Measurements from ENCODE around the gene KLF16.
A peak's percentile ranks its signal among the peaks of the same experiment; 100 is the strongest.

Gene KLF16

GRCh38 chr19:1818549-1819195, 44.7 kb downstream of the KLF16 start:
- DNase-seq = no peak

- DNase-seq = no peak
These were observed 45.7 kb downstream of the KLF16 start for GRCh38 chr19:1817553-1818179.

- no peak for DNase-seq
These were observed 46.7 kb downstream of the KLF16 start for GRCh38 chr19:1816530-1817298.

GRCh38 chr19:1815605-1816529, 47.5 kb downstream of the KLF16 start:
- DNase-seq = no peak

GRCh38 chr19:1814833-1815604, 48.4 kb downstream of the KLF16 start:
- no peak for DNase-seq

GRCh38 chr19:1814391-1814790, 49.0 kb downstream of the KLF16 start:
- no peak for DNase-seq

- DNase-seq = no peak
These were observed 49.9 kb downstream of the KLF16 start for GRCh38 chr19:1813192-1814182.

- peak; percentile 75 for DNase-seq
These were observed 50.8 kb downstream of the KLF16 start for GRCh38 chr19:1812426-1813191.

- DNase-seq = peak; percentile 75
These were observed 51.4 kb downstream of the KLF16 start, which contains the start of gene ATP8B3 for GRCh38 chr19:1811942-1812425. TSS of gene ATP8B3 (minus strand) at chr19:1812276. CDS start at chr19:1811736, 540 bp downstream.

- DNase-seq = no peak
These were observed 51.9 kb downstream of the KLF16 start for GRCh38 chr19:1811472-1811894.

GRCh38 chr19:1810439-1811160, 52.8 kb downstream of the KLF16 start:
- no peak for DNase-seq

GRCh38 chr19:1809678-1810077, 53.7 kb downstream of the KLF16 start:
- no peak for DNase-seq

GRCh38 chr19:1808395-1808731, 55.0 kb downstream of the KLF16 start:
- no peak for DNase-seq

GRCh38 chr19:1807695-1808394, 55.5 kb downstream of the KLF16 start:
- DNase-seq = no peak

GRCh38 chr19:1807030-1807694, 56.2 kb downstream of the KLF16 start:
- no peak for DNase-seq

GRCh38 chr19:1806184-1807029, 57.0 kb downstream of the KLF16 start:
- DNase-seq = no peak
